ENCODE data around the gene RIC3. TPM values are rescaled to one million over a fixed set of nuclear protein-coding genes. Genes with fewer than 3 reads are reported as not detected.

Gene RIC3
- total RNA-seq, 1 experiment from 2014 or later, result not detected

DNA sequence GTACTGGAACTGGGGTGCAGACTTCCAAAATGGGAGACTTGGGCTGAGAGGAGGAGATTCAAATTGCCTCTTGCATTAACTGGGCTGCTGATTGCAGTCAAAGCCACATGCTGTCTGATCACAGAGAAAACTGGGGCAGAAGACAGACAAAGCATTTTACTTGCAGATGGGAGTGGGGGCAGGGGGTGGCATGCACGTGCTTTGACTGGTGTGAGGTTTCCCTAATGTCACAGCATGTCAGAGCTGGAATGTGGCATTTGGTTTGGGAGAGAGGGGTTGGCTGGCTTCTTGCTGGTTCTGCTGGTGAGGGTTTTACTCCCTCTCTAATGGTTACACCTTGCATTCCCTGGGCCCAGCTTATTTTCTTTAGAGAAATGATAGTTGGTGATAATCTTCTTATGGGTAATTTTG, 84.9 kb downstream of the RIC3 start:
- Histone ChIP-seq H3K4me3 (replicated peaks in 1 of 2; ENCODE audit: low read depth in 1 of 2, low read length in 2 of 2) (no peak overlapping the region), H3K9me3 (ENCODE audit: control insufficient read depth in 1 of 2, insufficient read depth in 1 of 2, low read depth in 1 of 2, low read length in 2 of 2) (no peaks in the 10 kb centered on the region), H2AFZ (ENCODE audit: low read depth, low read length, poor library complexity, severe bottlenecking) (no peak overlapping the region), H3K9ac (ENCODE audit: low read length) (no peak overlapping the region), H3K27ac (ENCODE audit: low read depth, low read length) (no peak overlapping the region), H4K20me1 (ENCODE audit: insufficient read depth) (no peaks in the 10 kb centered on the region), H3K79me2 (ENCODE audit: insufficient read depth, low read length) (no peaks in the 10 kb centered on the region), H3K9me2 (ENCODE audit: insufficient read depth) (no peaks in the 10 kb centered on the region), H3K4me2 (ENCODE audit: low read length) (no peak overlapping the region), H3K36me3 (ENCODE audit: control insufficient read depth in 1 of 2, insufficient read depth in 2 of 2, low read length in 2 of 2) (no peaks in the 10 kb centered on the region), H3K4me1 (ENCODE audit: control insufficient read depth in 1 of 2, insufficient read depth in 2 of 2, low read length in 2 of 2) (no peaks in the 10 kb centered on the region), H3K27me3 (ENCODE audit: insufficient read depth, low read length) (no peaks in the 10 kb centered on the region)
- TF ChIP-seq REST (IDR thresholded peaks at IDR 0.05; ENCODE audit: low read depth) (no peak), TCF7L2 (IDR thresholded peaks at IDR 0.05; ENCODE audit: borderline replicate concordance, extremely low read depth, insufficient read depth, insufficient read length) (no peak), ZNF274 (IDR thresholded peaks at IDR 0.05; ENCODE audit: low read depth, low read length) (no peak), ELF1 (IDR thresholded peaks at IDR 0.05; ENCODE audit: borderline replicate concordance, low read depth) (no peak), CBX3 (IDR thresholded peaks at IDR 0.05; ENCODE audit: low read depth) (no peak), EGR1 (IDR thresholded peaks at IDR 0.05; ENCODE audit: low read depth) (no peak), SRF (IDR thresholded peaks at IDR 0.05; ENCODE audit: low read depth) (no peak), ATF3 (IDR thresholded peaks at IDR 0.05) (no peak), CEBPB (IDR thresholded peaks at IDR 0.05; ENCODE audit: low read depth) (no peak), ZBTB33 (IDR thresholded peaks at IDR 0.05; ENCODE audit: extremely low read depth, insufficient replicate concordance, low read length) (no peak), POLR2AphosphoS5 (IDR thresholded peaks at IDR 0.05; ENCODE audit: low read depth, low read length) (no peak), EZH2 (IDR thresholded peaks at IDR 0.05) (no peak), YY1 (IDR thresholded peaks at IDR 0.05; ENCODE audit: extremely low read depth, insufficient replicate concordance, low read depth, low read length) (no peak), EZH2phosphoT487 (IDR thresholded peaks at IDR 0.05; ENCODE audit: borderline replicate concordance) (no peak), POLR2A (IDR thresholded peaks at IDR 0.05; ENCODE audit: borderline replicate concordance, extremely low read depth, insufficient read depth, insufficient read length) (no peak), JUND (IDR thresholded peaks at IDR 0.05) (no peak), ZFX (IDR thresholded peaks at IDR 0.05) (no peak), RAD21 (IDR thresholded peaks at IDR 0.05; ENCODE audit: low read depth) (no peak), SP1 (IDR thresholded peaks at IDR 0.05; ENCODE audit: low read depth) (no peak), CTCF (IDR thresholded peaks at IDR 0.05 in 2 of 3, conservative IDR thresholded peaks at IDR 0.05 in 1 of 3; ENCODE audit: borderline replicate concordance in 1 of 3, insufficient read depth in 1 of 3, low read depth in 2 of 3, low read length in 2 of 3) (no peak)
- POLR2A ChIA-PET, result no interaction called here
- no TSS peak for BruUV-seq (replicated peaks)
- DNase-seq (ENCODE audit: low read depth, low spot score) (no peak), ATAC-seq (no peak)
- RAD21 ChIA-PET (ENCODE audit: low non-redundant PET in 1 of 2, low total read pairs in 2 of 2, uncharacterized antibody in 2 of 2, unreplicated experiment in 2 of 2), result no interaction called here
- CTCF ChIA-PET, result no interaction called here
- intact Hi-C loops (cut with micrococcal nuclease), result no loop called here
